ENCODE measurements around the gene CABP1.
"Not testable (repeated sequence)": the region's sequence is repeated elsewhere in the genome, so short reads cannot be mapped to it uniquely, and the experiment has no call there.

The CABP1 gene

GRCh38 chr12:120668868-120669840 is 28.7 kb downstream of the CABP1 start:
- no peak for DNase-seq

DNA sequence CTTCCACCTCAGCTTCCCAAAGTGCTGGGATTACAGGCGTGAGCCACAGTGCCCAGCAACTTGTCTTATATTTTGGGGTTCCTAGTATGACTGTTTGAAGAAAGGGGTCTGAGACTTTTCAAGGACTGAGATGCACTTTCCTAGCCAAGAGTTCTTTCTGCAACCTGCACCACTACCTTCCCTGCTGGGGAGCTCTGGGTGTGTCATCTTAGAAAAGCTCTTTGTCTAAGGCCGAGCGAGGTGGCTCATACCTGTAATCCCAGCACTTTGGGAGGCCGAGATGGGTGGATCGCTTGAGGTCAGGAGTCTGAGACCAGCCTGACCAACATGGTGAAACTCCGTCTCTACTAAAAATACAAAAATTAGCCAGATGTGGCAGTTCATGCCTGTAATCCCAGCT is 29.8 kb downstream of the CABP1 start:
- DNase-seq = not testable (repeated sequence)

DNA sequence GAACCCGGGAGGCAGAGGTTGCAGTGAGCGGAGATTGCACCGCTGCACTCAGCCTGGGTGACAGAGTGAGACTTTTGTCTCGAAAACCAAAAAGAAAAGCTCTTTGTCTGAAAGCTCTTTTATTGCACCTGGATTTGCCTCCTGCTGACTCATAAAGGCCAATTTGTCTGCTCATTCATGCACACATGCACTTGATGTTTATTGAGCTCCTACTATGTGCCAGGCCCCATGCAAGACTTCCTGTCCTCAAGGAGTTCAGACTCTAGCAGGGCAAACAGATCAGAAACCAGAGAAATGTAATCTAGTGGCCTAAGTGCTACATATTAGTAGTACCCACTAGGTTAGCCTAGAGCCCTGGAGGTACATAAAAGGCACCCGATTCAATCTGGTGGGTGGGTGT is 30.2 kb downstream of the CABP1 start:
- DNase-seq = no peak

GRCh38 chr12:120674097-120674636 is 33.7 kb downstream of the CABP1 start:
- no peak for DNase-seq

DNA sequence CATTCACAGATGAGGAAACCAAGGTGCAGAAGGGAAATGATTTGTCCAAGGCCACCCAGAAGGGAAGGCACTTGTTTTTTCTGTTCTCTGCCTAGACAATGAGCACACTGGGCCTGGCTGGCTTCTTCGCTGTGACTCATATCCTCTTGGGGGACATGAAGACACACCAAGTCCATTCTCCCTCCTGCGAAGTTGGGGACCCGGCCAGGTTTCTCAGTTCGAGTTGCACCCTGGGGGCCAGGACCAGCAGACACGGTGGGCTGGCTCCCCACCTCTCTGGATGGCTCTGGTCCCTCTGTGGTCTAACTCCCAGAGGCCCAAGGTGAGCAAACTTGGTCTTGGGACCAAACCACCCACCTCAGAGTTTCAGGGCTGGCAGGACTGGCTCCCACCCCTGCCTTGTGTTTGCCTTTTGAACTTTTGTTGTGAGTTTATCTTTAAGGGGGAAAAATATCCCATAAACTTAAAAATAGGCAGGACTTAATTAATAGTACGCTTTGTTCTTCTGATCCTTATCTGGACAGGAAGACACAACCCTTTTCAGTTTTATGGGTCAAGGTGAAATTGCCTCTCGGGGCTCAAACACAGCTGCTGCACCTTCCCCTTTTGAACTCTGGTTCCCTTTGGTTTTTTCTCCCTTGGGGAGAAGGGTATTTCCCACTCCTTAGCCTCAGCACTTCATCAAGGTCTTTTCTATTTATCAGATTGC is 37.5 kb downstream of the CABP1 start:
- no peak for DNase-seq

DNA sequence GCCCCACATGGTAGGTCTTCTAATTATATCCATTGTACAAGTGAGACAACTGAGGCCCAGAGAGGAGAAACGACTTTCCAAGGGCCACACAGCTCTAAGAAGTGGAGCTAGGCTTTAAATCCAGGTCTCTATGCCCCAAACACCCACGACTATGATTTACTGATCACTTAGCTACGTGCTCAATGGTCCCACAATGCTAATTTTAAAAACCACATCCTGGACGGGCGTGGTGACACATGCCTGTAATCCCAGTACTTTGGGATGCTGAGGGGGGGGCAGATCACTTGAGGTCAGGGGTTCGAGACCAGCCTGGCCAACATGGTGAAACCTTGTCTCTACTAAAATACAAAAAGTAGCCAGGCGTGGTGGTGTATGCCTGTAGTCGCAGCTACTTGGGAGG is 38.1 kb downstream of the CABP1 start:
- DNase-seq = no peak

GRCh38 chr12:120680165-120680738 is 39.8 kb downstream of the CABP1 start:
- no peak for DNase-seq

DNA sequence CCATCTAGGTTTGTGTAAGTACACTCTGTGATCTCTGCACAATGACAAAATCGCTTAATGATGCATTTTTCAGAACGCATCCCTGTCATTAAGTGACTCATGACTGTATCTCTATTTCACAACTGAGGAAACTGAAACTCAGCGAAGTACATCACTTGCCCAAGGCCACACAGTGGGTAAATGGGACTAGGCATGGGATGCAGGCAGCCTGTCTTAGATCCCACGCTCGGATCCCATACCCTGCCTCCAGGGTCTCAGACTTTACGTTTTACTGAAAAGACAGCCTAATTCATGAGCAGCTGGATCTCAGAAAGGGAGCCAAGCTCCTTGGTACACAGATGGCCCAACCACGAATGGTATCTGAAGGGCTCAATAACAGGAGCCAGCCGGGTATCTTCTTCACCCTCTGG is 44.1 kb downstream of the CABP1 start:
- DNase-seq = no peak

DNA sequence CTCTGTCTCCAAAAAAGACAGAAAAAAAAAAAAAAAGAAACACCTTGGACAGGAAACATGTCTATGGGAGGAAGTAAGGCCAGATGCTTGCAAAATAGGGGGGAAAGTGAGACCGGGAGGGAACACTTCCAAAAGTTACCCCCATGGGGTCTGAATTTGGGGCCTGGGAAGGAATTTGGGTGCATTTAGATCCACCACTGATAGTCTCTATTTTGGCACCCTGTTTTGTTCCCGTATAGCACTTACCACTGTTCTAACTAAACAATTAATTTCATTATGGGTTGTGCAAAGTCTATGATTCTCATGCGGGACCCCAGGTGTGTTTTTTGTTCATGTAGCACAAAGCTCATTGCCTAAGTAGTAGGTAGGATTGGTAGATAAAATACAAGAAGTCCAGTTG is 45.1 kb downstream of the CABP1 start:
- no peak for DNase-seq

GRCh38 chr12:120686151-120686689 is 45.8 kb downstream of the CABP1 start:
- DNase-seq = peak; percentile 95

DNA sequence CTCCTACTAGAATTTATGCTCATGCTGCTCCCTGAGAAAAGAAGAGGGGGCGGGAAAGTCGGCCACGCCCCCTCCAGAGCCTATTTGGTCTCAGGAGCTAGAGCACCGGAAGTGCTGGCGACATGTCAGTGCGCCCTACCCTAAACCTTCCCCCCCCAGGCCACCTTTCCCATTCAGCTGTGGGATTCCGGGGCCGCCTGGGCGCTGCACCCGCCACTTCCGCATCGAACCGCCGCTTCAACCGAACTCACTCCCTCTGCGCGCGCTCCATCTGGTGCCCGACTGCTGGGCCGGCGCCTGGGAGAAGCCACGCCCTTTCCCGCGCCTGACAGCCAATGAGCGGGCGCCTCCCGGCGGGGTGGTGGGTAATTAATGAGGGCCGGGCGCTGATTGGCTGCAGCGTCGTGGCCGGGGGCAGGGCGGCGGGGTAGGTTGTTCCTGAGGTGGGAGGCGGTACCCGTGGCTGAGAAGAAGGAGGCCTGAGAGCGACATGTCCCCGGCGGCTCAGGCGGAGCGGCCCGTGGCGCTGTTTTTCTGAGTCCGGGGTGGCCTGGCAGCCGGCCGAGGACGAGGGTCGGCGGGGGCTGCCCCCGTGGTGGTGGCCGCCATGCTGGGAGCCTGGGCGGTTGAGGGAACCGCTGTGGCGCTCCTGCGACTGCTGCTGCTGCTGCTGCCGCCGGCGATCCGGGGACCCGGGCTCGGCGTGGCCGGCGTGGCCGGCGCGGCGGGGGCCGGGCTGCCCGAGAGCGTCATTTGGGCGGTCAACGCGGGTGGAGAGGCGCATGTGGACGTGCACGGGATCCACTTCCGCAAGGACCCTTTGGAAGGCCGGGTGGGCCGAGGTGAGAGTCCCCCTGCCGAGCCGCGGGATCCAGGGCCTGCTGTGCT is 46.5 kb downstream of the CABP1 start, which contains the start of gene MLEC:
Gene MLEC (plus strand): TSS at position 460 of the 888 bp plus-strand sequence. CDS start 148 bp downstream, at position 608.
- DNase-seq = peak; percentile 92

- DNase-seq = no peak
Observed at GRCh38 chr12:120687578-120688289, 47.3 kb downstream of the CABP1 start.

DNA sequence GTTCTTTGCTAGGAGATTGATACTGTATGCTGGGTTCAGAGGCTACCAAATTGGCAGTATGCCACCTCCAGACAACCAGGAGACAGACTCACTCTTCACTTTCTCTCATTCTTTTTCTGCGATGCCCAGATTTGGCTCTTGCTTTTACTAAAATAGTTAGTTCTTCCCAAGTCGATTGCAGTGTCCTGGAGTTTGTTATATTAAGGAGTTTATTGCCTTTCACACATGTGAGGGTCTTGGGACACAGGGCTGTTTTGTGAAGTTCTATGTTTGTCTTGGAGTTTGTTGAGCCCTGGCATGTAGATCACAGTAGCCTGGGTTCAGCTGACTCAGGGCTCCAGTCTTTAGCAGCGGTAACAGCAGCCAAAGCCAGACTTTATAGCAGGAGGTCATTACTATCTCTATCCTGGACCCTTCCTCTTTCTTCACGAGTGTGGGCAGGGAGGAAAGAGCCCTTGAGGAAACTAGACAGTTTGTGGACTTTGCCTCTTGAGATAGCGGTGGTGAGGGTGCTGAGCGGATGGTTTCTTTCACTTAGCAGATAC is 48.2 kb downstream of the CABP1 start:
- DNase-seq = no peak

- no peak for DNase-seq
Observed at GRCh38 chr12:120689397-120690082, 49.1 kb downstream of the CABP1 start.

DNA sequence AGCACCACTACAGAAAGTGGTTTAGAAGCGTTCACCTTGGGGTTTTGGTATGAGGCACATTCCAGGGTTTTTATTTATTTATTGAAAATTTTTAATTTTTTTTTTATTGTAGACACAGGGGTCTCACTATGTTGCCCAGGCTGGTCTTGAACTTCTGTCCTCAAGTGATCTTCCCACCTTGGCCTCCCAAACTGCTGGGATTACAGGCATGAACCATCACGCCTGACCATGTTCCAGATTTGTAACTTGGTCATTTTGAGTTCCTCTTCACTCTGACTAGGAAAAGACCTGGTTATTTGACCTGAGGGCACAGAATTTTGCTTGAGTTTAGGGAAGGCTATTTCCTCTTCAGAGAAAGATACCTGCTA is 49.6 kb downstream of the CABP1 start:
- DNase-seq = no peak

- no peak for DNase-seq
Observed at GRCh38 chr12:120690978-120691377, 50.6 kb downstream of the CABP1 start.

GRCh38 chr12:120692524-120693033 is 52.2 kb downstream of the CABP1 start:
- no peak for DNase-seq

DNA sequence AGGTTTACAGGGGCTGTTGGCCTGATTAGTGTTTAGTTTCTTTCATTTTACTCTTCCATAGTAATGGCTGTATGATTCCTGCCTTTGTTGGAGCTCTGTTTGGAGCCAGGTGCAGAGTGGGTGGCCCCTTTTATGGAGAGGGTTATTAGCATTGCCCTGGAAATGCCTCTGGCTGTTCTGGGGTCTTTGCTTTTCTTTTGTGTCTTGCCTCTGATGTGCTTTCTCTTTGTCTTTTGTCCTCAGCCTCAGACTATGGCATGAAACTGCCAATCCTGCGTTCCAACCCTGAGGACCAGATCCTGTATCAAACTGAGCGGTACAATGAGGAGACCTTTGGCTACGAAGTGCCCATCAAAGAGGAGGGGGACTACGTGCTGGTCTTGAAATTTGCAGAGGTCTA is 53.4 kb downstream of the CABP1 start:
- DNase-seq = no peak

DNA sequence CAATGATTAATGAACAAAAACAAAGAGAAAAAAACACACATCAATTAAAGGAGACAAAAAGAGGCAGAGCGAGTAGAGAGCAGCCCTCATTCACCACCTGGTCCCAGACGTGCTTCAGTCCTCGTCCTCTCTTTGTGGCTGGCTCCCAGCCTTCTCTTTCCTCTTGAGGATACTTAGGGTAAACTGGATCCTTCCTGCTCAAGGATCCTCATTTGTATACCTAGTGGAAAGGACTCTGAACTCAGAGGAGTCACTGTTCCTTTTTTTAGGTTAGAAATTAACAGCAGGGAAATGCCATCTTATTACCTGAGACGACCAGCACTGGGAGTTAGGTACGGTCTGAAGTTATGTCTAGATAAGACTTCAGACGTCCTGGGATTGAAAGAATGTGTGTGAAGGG is 56.2 kb downstream of the CABP1 start:
- DNase-seq = no peak

DNA sequence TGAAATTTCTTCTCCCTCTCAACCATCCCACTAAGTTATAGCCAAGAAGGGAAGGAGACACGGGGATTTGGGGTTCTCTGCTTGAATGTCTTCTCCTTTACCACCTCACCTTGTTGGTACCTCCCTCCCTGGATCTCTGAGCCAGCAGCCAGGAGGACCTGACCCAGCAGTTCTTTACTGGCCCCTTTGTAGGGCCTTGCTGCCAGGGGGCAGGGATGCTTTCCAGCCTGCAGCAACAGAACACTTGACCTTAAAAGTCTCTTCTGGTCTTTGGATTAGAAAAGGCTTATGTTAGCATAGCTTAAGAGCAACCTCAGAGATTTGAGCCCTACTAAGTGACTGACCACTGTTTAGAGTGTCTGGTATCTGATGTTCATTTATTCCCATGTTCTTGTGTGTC is 56.9 kb downstream of the CABP1 start:
- no peak for DNase-seq
